HFFc6 (cell line): Measurements from ENCODE around the gene SCYGR2. TPM values are rescaled to one million over a fixed set of nuclear protein-coding genes. Genes with fewer than 3 reads are reported as not detected.
A peak's percentile ranks its signal among the peaks of the same experiment; 100 is the strongest.

Source experiments
- DNase-seq: peaks from one replicate; pipeline ENCODE4 v3.0.0-alpha.2; 2018
- H3K27ac Mint-ChIP-seq: 2 replicates; pipeline ENCODE4 v1.8.0; 2020; ENCODE audit warnings: mild to moderate bottlenecking, mixed read lengths
- H3K27me3 Mint-ChIP-seq: 2 replicates; pipeline ENCODE4 v1.8.0; 2021; ENCODE audit warnings: mild to moderate bottlenecking, moderate library complexity, mixed read lengths; ENCODE audit not compliant: insufficient read depth
- H3K36me3 Mint-ChIP-seq: 2 replicates; pipeline ENCODE4 v1.8.0; 2021; ENCODE audit warnings: low read depth, mixed read lengths
- H3K4me1 Mint-ChIP-seq: 2 replicates; pipeline ENCODE4 v1.8.0; 2020; ENCODE audit warnings: low read depth, mixed read lengths
- H3K4me3 Mint-ChIP-seq: 2 replicates; pipeline ENCODE4 v1.8.0; 2020; ENCODE audit warnings: mild to moderate bottlenecking, moderate library complexity, mixed read lengths
- H3K9me3 Mint-ChIP-seq: 2 replicates; pipeline ENCODE4 v1.8.0; 2020; ENCODE audit warnings: mild to moderate bottlenecking, mixed read lengths
- CTCF ChIP-seq: fragments of 200-600 bp; sonication (generic); IDR thresholded peaks from 2 replicates; pipeline ENCODE4 v1.5.0; 2021; ENCODE audit warnings: antibody characterized with exemption, mild to moderate bottlenecking
- total RNA-seq, 6 experiments: library from RNA; stranded (reverse); fragmentation: NEBNext Ultra II Directional; extraction: Animal tissue kit (Norgen Biotek cat#: 25700); gene quantifications; 2 replicates in 1 of 6; 3 replicates in 5 of 6; pipeline ENCODE4 v1.2.3, GENCODE V29; 2021

Gene SCYGR2
- total RNA-seq, 6 experiments from 2014 or later = not detected

GRCh38 chr2:227602358-227602757, 3.7 kb downstream of the SCYGR2 start:
- Mint-ChIP-seq H3K4me3 (no peak overlapping the region), H3K27ac (no peak overlapping the region), H3K36me3 (no peaks in the 10 kb centered on the region), H3K9me3 (no peaks in the 10 kb centered on the region), H3K27me3 (peaks cover 18% of the 10 kb centered on the region), H3K4me1 (peaks cover 5% of the 10 kb centered on the region; the same call in 1 of the 2 replicates)
- DNase-seq = no peak
- no peak for TF ChIP-seq CTCF

DNA sequence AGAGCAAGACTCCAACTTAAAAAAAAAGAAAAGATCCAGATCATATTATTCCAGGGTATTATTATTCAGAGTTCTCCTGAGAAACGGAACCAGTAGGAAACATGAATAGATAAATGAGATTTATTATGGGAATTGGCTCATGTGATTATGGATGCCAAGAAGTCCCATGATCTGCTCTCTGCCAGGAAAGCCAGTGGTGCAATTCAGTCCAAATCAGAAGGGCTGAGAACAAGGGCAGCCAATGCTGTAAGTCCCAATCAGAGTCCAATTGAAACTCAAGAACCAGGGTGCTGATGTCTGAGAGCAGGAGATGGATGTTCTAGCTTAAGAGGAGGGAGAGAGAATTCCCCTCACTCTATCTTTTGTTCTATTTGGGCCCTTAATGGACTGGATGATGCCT, 7.8 kb downstream of the SCYGR2 start:
- Mint-ChIP-seq H3K27ac (no peak overlapping the region), H3K27me3 (peaks cover 18% of the 10 kb centered on the region), H3K4me3 (no peak overlapping the region), H3K4me1 (peaks cover 10% of the 10 kb centered on the region), H3K36me3 (no peaks in the 10 kb centered on the region), H3K9me3 (no peaks in the 10 kb centered on the region)
- no peak for TF ChIP-seq CTCF
- DNase-seq = no peak

DNA sequence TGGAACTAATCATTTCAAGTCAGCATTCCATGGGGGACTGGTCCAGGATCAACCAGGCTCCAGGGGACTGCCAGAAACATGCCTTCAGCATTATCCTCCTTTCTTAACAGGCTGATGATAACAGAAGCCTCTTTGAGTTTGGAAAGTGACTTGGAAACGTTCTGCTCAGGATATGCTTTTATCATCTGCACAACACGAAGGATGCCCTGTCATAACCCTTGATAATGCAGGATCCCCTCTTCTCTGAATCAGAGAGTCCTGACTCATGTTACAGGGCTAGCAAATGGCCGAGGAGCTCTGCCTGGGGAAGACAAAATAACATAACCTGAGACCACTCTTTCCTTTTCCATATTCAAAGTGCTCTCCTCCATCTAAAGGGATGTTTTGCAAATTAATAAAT, 9.2 kb downstream of the SCYGR2 start:
- H3K27ac Mint-ChIP-seq = no peak overlapping the region
- no peaks in the 10 kb centered on the region for H3K36me3 Mint-ChIP-seq
- no peak for TF ChIP-seq CTCF
- peak; percentile 12 for DNase-seq
- H3K27me3 Mint-ChIP-seq = peaks cover 15% of the 10 kb centered on the region
- H3K4me1 Mint-ChIP-seq = peaks cover 10% of the 10 kb centered on the region
- no peaks in the 10 kb centered on the region for H3K9me3 Mint-ChIP-seq
- no peak overlapping the region for H3K4me3 Mint-ChIP-seq

DNA sequence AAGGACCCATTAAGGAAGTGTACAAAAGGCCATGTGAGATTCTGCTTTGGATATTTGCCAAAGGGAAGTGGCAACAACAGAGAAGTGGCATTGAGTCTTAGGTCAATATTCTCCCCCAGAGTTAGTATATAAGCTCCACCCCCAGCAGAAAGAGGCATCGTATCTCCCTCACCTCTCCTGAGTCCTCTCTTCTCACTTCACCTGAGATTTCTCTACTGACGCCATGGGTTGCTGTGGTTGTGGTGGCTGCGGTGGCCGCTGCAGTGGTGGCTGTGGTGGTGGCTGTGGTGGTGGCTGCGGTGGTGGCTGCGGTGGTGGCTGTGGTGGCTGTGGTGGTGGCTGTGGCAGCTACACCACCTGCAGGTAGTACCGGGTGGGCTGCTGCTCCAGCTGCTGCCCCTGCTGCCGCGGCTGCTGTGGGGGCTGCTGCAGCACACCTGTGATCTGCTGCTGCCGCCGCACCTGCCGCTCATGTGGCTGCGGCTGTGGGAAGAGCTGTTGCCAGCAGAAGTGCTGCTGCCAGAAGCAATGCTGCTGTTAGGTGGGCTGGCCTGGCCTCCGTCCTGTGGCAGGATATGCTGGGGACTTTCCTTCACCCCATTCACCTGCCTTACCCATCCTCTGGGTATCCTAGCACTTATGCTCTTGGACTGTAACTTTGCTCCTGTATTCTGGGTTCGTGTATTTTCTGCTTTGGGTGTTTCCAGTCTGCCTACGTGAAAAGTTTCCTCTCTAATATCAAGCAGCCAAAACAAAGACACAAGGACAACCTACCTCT, 10.1 kb downstream of the SCYGR2 start:
- no peaks in the 10 kb centered on the region for H3K9me3 Mint-ChIP-seq
- H3K27me3 Mint-ChIP-seq = peaks cover 9% of the 10 kb centered on the region
- H3K27ac Mint-ChIP-seq = no peak overlapping the region
- H3K36me3 Mint-ChIP-seq = no peaks in the 10 kb centered on the region
- H3K4me3 Mint-ChIP-seq = no peak overlapping the region
- H3K4me1 Mint-ChIP-seq = peaks cover 10% of the 10 kb centered on the region
- DNase-seq = no peak
- no peak for TF ChIP-seq CTCF

- peaks cover 10% of the 10 kb centered on the region for H3K4me1 Mint-ChIP-seq
- H3K9me3 Mint-ChIP-seq = no peaks in the 10 kb centered on the region
- H3K36me3 Mint-ChIP-seq = no peaks in the 10 kb centered on the region
- H3K4me3 Mint-ChIP-seq = no peak overlapping the region
- H3K27me3 Mint-ChIP-seq = peaks cover 6% of the 10 kb centered on the region
- no peak overlapping the region for H3K27ac Mint-ChIP-seq
- no peak for TF ChIP-seq CTCF
- DNase-seq = no peak
Measured at GRCh38 chr2:227610123-227610522, 11.4 kb downstream of the SCYGR2 start.
